ENCODE data around the gene CRYBA1. TPM values are rescaled to one million over a fixed set of nuclear protein-coding genes. Genes with fewer than 3 reads are reported as not detected.

CRYBA1 gene
- total RNA-seq, 4 donors from 2014 or later, result not detected

DNA sequence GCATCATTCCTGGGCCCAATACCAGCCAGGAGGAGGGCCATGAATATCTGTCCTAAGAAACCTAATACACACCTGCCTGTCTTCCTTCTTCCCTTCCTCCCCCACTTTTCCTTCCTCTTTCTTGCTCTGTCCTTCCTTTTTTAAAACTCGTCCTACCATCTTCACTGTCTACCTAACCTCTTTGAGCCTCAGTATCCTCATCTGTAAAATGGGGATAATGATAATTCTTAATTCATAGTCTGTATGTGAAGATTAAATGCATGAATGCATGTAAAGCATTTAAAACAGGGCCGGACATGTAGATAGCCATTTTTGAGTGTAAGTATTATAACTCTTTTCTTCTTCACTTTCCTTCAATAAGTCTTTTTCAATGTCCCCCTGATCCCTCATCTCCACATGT, 560 bp downstream of the CRYBA1 start:
- no peak overlapping the region for H3K4me3 ChIP-seq (ENCODE audit: low read depth, poor library complexity, severe bottlenecking)
- 76 to 89% methylated on average over 2 of the region's 2 CpGs for WGBS, 2 donors
- intact Hi-C loops (cut with DNase I; ENCODE audit: low total_unique reads), result no loop called here
- TF ChIP-seq CTCF (IDR thresholded peaks at IDR 0.05) (no peak), POLR2A (IDR thresholded peaks at IDR 0.05) (no peak)
- DNase-seq (ENCODE audit: low spot score in 2 of 2), result no peak

- 79 to 87% methylated on average over 5 of the region's 5 CpGs for WGBS, 2 donors
- intact Hi-C loops (cut with DNase I; ENCODE audit: low total_unique reads), result no loop called here
Observed at GRCh38 chr17:29248845-29249244, 2.2 kb downstream of the CRYBA1 start.

GRCh38 chr17:29250666-29251065, 4.0 kb downstream of the CRYBA1 start:
- intact Hi-C loops (cut with DNase I; ENCODE audit: low total_unique reads), result no loop called here
- no peak for TF ChIP-seq POLR2A (IDR thresholded peaks at IDR 0.05)
- no peak for TF ChIP-seq CTCF (IDR thresholded peaks at IDR 0.05)
- 86 to 88% methylated on average over 1 of the region's 1 CpG for WGBS, 2 donors
- H3K4me3 ChIP-seq (ENCODE audit: low read depth, poor library complexity, severe bottlenecking), result no peak overlapping the region
- no peak for DNase-seq (ENCODE audit: low spot score in 2 of 2)

More at GRCh38 chr17:29248845-29249244, 2.2 kb downstream of the CRYBA1 start:
- DNase-seq (ENCODE audit: low spot score in 2 of 2), result no peak
- no peak overlapping the region for H3K4me3 ChIP-seq (ENCODE audit: low read depth, poor library complexity, severe bottlenecking)
- TF ChIP-seq POLR2A (IDR thresholded peaks at IDR 0.05) (no peak), CTCF (IDR thresholded peaks at IDR 0.05) (no peak)

DNA sequence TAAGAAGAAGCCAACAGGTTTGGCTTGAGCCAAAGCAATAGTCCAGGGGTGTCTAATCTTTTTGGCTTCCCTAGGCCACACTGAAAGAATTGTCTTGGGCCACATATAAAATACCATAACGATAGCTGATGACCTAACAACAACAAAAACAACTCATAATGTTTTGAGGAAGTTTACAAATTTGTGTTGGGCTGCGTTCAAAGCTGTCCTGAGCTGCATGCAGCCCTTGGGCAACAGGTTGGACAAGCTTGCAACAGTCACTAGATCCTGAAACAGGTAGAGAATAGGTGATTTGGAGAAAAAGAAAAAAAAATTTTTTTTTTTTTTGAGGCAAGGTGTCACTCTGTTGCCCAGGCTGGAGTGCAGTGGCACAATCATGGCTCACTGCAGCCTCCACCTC, 4.5 kb downstream of the CRYBA1 start:
- no peak for DNase-seq (ENCODE audit: low spot score in 2 of 2)
- no peak for TF ChIP-seq POLR2A (IDR thresholded peaks at IDR 0.05)
- no peak overlapping the region for H3K4me3 ChIP-seq (ENCODE audit: low read depth, poor library complexity, severe bottlenecking)
- intact Hi-C loops (cut with DNase I; ENCODE audit: low total_unique reads), result no loop called here
- WGBS, 2 donors, result 74 to 78% methylated on average over 2 of the region's 2 CpGs

- intact Hi-C loops (cut with DNase I; ENCODE audit: low total_unique reads), result no loop called here
- H3K4me3 ChIP-seq (ENCODE audit: low read depth, poor library complexity, severe bottlenecking), result no peak overlapping the region
- DNase-seq (ENCODE audit: low spot score in 2 of 2), result no peak
- 66 to 72% methylated on average over 7 of the region's 7 CpGs for WGBS, 2 donors
- TF ChIP-seq POLR2A (IDR thresholded peaks at IDR 0.05), result no peak
Observed at GRCh38 chr17:29252101-29252791, 5.6 kb downstream of the CRYBA1 start.

GRCh38 chr17:29253037-29253436, 6.4 kb downstream of the CRYBA1 start:
- no peak for DNase-seq (ENCODE audit: low spot score in 2 of 2)
- WGBS, 2 donors, result 95 to 100% methylated on average over 2 of the region's 2 CpGs
- no peak overlapping the region for H3K4me3 ChIP-seq (ENCODE audit: low read depth, poor library complexity, severe bottlenecking)
- no peak for TF ChIP-seq POLR2A (IDR thresholded peaks at IDR 0.05)
- no peak for TF ChIP-seq CTCF (IDR thresholded peaks at IDR 0.05)
- intact Hi-C loops (cut with DNase I; ENCODE audit: low total_unique reads), result no loop called here

DNA sequence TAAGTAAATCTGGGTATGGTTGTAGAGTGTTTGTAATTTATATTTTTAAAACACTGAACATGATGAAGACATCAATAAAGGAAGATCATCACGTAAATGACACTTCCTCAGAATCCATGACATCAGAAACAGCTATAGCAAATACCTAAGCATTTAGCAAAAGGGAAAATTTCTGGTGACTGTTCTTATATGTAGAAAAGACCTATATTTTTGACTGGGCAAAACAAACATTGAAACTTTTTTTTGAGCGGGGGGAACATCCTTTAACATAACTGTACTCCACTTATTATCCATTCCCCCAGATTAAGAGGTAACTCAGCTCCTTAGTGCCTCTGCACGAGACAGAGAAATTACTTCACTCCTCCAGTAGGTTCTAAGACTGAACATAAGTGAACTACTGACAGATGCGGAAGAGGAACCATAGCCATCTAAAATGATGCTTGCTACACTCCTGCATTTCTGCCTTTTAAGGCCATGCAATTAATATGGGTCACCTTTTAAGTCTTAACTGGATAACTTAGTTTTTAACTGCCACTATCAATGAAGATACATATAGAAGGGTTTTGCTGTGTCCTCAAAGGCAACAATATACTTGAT, 9.4 kb downstream of the CRYBA1 start:
- TF ChIP-seq CTCF (IDR thresholded peaks at IDR 0.05) (no peak), POLR2A (IDR thresholded peaks at IDR 0.05) (no peak)
- intact Hi-C loops (cut with DNase I; ENCODE audit: low total_unique reads), result no loop called here
- WGBS, 2 donors, result 80 to 88% methylated on average over 4 of the region's 4 CpGs

More for the DNA sequence above, 9.4 kb downstream of the CRYBA1 start:
- no peak for DNase-seq (ENCODE audit: low spot score in 2 of 2)
- H3K4me3 ChIP-seq (ENCODE audit: low read depth, poor library complexity, severe bottlenecking), result no peak overlapping the region

Measured in lower leg skin (tissue), 4 donors.